Lower leg skin (tissue), 4 donors: ENCODE data around the gene UBE2I. TPM values are rescaled to one million over a fixed set of nuclear protein-coding genes. Genes with fewer than 3 reads are reported as not detected.

ENCODE experiments used
- DNase-seq, 2 donors: peaks; one replicate each; pipeline ENCODE4 v3.0.0-alpha.2; 2019; ENCODE audit warnings: low spot score in 2 of 2
- H3K4me3 ChIP-seq: fragments of 200-600 bp; sonication (generic); 2 replicates; pipeline ENCODE4 v1.5.1; 2017; ENCODE audit warnings: mild to moderate bottlenecking, low read depth; ENCODE audit not compliant: poor library complexity, severe bottlenecking
- CTCF ChIP-seq, 3 donors: fragments of 450-650 bp; IDR thresholded peaks; one replicate each; pipeline ENCODE4 v1.5.1; 2016; ENCODE audit warnings: antibody characterized with exemption in 3 of 3, mild to moderate bottlenecking in 3 of 3, moderate library complexity in 2 of 3
- POLR2A ChIP-seq, 2 donors: fragments of 450-650 bp; IDR thresholded peaks; one replicate each; pipeline ENCODE4 v1.6.1; 2016 to 2017; ENCODE audit warnings: antibody characterized with exemption in 2 of 2, mild to moderate bottlenecking in 1 of 2, moderate library complexity in 1 of 2
- WGBS, 2 donors: methylation state at CpG; one replicate each; pipeline ENCODE4 v1.1.5; 2018; 5-methylcytosine and 5-hydroxymethylcytosine counted together
- intact Hi-C: fragments of 100-400 bp; cut with DNase I; formaldehyde crosslinking; loops from one replicate; pipeline ENCODE4 v1.15.0; 2023; ENCODE audit warnings: low total_unique reads
- total RNA-seq, 4 donors: library from RNA; depleted of rRNA; stranded (reverse); fragments of >200 nt; gene quantifications; one replicate each; pipeline ENCODE4 v1.1.0, GENCODE V29; 2016

The UBE2I gene
- total RNA-seq, 4 donors from 2014 or later = 42.1 to 138 (median 47.4) TPM

- no peak for DNase-seq
- H3K4me3 ChIP-seq = no peak overlapping the region
- intact Hi-C loops = no loop called here
- TF ChIP-seq CTCF (IDR thresholded peaks at IDR 0.05) (no peak), POLR2A (IDR thresholded peaks at IDR 0.05) (no peak)
- WGBS, 2 donors = 88 to 91% methylated on average over 22 to 24 of the region's 24 CpGs
These were observed 57.4 kb downstream of the UBE2I start for GRCh38 chr16:1366712-1367299.

- intact Hi-C loops = no loop called here
These were observed 58.2 kb downstream of the UBE2I start for GRCh38 chr16:1367486-1368174.

GRCh38 chr16:1371054-1371978, 61.9 kb downstream of the UBE2I start:
- no peak overlapping the region for H3K4me3 ChIP-seq
- WGBS, 2 donors = 90 to 92% methylated on average over 33 of the region's 33 CpGs
- DNase-seq = no peak
- intact Hi-C loops = no loop called here
- TF ChIP-seq CTCF (IDR thresholded peaks at IDR 0.05) (no peak), POLR2A (IDR thresholded peaks at IDR 0.05) (no peak)

More at GRCh38 chr16:1367486-1368174, 58.2 kb downstream of the UBE2I start:
- TF ChIP-seq POLR2A (IDR thresholded peaks at IDR 0.05) (no peak), CTCF (IDR thresholded peaks at IDR 0.05) (no peak)
- H3K4me3 ChIP-seq = no peak overlapping the region
- no peak for DNase-seq
- WGBS, 2 donors = 75 to 81% methylated on average over 20 to 22 of the region's 27 CpGs

GRCh38 chr16:1372292-1372950, 63.0 kb downstream of the UBE2I start:
- no peak overlapping the region for H3K4me3 ChIP-seq
- DNase-seq = no peak
- intact Hi-C loops = no loop called here
- TF ChIP-seq CTCF (IDR thresholded peaks at IDR 0.05) = no peak
- TF ChIP-seq POLR2A (IDR thresholded peaks at IDR 0.05) = no peak
- WGBS, 2 donors = 89 to 95% methylated on average over 7 to 8 of the region's 21 CpGs

GRCh38 chr16:1374418-1375297, 65.2 kb downstream of the UBE2I start:
- no peak for TF ChIP-seq POLR2A (IDR thresholded peaks at IDR 0.05)
- no peak for TF ChIP-seq CTCF (IDR thresholded peaks at IDR 0.05)
- intact Hi-C loops = no loop called here
- DNase-seq = no peak
- no peak overlapping the region for H3K4me3 ChIP-seq
- 83 to 92% methylated on average over 25 to 33 of the region's 46 CpGs for WGBS, 2 donors
